Esophagus squamous epithelium (tissue), 5 donors: ENCODE data around the gene MYO1F. TPM values are rescaled to one million over a fixed set of nuclear protein-coding genes. Genes with fewer than 3 reads are reported as not detected.
"Not testable (repeated sequence)": the region's sequence is repeated elsewhere in the genome, so short reads cannot be mapped to it uniquely, and the experiment has no call there.

ENCODE experiments used
- DNase-seq: peaks from one replicate; lab custom pipeline; 2025; lab: John Stamatoyannopoulos, UW
- H3K27ac ChIP-seq, 4 donors: fragments of 200-600 bp; sonication (generic); one replicate each; pipeline ENCODE4 v1.5.1; 2016 to 2019; ENCODE audit warnings: mild to moderate bottlenecking in 1 of 4
- H3K27me3 ChIP-seq, 4 donors: fragments of 200-600 bp; sonication (generic); 1 replicate in 3 of 4; 2 replicates in 1 of 4; pipeline versions ENCODE4 v1.5.1 to v1.6.0; 2017 to 2021; ENCODE audit warnings: antibody characterized with exemption in 1 of 4
- H3K36me3 ChIP-seq, 3 donors: fragments of 200-600 bp; sonication (generic); one replicate each; pipeline ENCODE4 v1.5.1; 2016 to 2019
- H3K4me1 ChIP-seq, 3 donors: fragments of 200-600 bp; sonication (generic); one replicate each; pipeline ENCODE4 v1.5.1; 2017 to 2019
- H3K4me3 ChIP-seq, 4 donors: fragments of 200-600 bp; sonication (generic); 1 replicate in 3 of 4; 2 replicates in 1 of 4; pipeline ENCODE4 v1.5.1; 2016 to 2019; ENCODE audit warnings: mild to moderate bottlenecking in 2 of 4, moderate library complexity in 1 of 4
- H3K9me3 ChIP-seq, 3 donors: fragments of 200-600 bp; sonication (generic); one replicate each; pipeline ENCODE4 v1.5.1; 2016 to 2019
- CTCF ChIP-seq, 6 experiments: fragments of 450-650 bp in 4 of 6; fragments of 200-600 bp in 2 of 6; sonication (generic) in 2 of 6; IDR thresholded peaks; one replicate each; pipeline ENCODE4 v1.5.1; 2016 to 2019; ENCODE audit warnings: antibody characterized with exemption in 6 of 6, mild to moderate bottlenecking in 4 of 6, moderate library complexity in 4 of 6
- POLR2A ChIP-seq, 4 donors: fragments of 450-650 bp; IDR thresholded peaks; one replicate each; pipeline ENCODE4 v1.6.1; 2017; ENCODE audit warnings: antibody characterized with exemption in 4 of 4, mild to moderate bottlenecking in 4 of 4, moderate library complexity in 3 of 4
- WGBS, 2 donors: methylation state at CpG; one replicate each; pipeline ENCODE4 v1.1.5; 2018; 5-methylcytosine and 5-hydroxymethylcytosine counted together
- intact Hi-C: fragments of 100-400 bp; cut with DNase I; formaldehyde crosslinking; loops from one replicate; pipeline ENCODE4 v1.15.0; 2022
- total RNA-seq, 4 donors: library from RNA; depleted of rRNA; stranded (reverse); fragments of >200 nt; gene quantifications; one replicate each; pipeline ENCODE4 v1.1.0, GENCODE V29; 2016
- donor health status: DM: yes; HTN: yes; CAD: no.

MYO1F gene
- total RNA-seq, 4 donors from 2014 or later, result 1.6 to 14.3 (median 8.5) TPM

- 88 to 89% methylated on average over 10 to 12 of the region's 15 CpGs for WGBS, 2 donors
- Histone ChIP-seq H3K27me3 (no peaks in the 10 kb centered on the region), H3K9me3 (no peaks in the 10 kb centered on the region), H3K4me1 (peaks cover 0 to 38% (median 4%) of the 10 kb centered on the region in 3 donors), H3K27ac (peak overlapping the region in 2 of 4 donors; percentile 14 to 22), H3K4me3 (no peak overlapping the region), H3K36me3 (no peaks in the 10 kb centered on the region)
- DNase-seq, result no peak
- intact Hi-C loops, result no loop called here
- no peak for TF ChIP-seq POLR2A (IDR thresholded peaks at IDR 0.05)
These were observed 9.6 kb downstream of the MYO1F start for GRCh38 chr19:8567522-8568172.

DNA sequence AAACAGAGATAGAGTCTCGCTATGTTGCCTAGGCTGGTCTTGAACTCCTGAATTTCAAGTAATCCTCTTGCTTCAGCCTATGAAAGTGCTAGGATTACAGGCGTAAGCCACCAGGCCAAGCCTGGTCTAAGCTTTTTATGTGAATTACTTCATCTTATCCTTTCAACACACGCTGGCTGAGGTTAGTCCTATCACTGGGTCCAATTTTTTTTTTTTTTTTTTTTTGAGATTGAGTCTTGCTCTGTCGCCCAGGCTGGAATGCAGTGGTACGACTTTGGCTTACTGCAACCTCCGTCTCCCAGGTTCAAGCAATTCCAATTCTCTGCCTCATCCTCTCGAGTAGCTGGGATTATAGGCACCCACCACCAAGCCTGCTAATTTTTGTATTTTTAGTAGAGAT, 10.4 kb downstream of the MYO1F start:
- 73 to 81% methylated on average over 6 to 7 of the region's 7 CpGs for WGBS, 2 donors
- Histone ChIP-seq H3K27me3 (no peaks in the 10 kb centered on the region), H3K4me3 (no peak overlapping the region), H3K9me3 (no peaks in the 10 kb centered on the region), H3K27ac (no peak overlapping the region), H3K4me1 (peaks cover 0 to 37% (median 4%) of the 10 kb centered on the region in 3 donors), H3K36me3 (no peaks in the 10 kb centered on the region)
- no peak for DNase-seq
- intact Hi-C loops, result no loop called here
- no peak for TF ChIP-seq POLR2A (IDR thresholded peaks at IDR 0.05)

DNA sequence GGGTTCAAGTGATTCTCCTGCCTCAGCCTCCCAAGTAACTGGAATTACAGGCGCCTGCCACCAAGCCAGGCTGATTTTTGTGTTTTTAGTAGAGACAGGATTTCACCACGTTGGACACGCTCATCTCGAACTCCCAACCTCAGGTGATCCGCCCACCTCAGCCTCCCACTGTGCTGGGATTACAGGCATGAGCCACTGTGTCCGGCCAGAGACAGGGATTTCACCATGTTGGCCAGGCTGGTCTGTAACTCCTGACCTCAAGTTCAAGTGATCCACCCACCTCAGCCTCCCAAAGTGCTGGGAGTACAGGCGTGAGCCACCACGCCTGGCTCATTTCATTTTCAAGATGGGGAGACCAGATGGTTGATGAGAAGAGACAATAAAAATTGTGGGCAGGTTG, 12.4 kb downstream of the MYO1F start:
- H3K27ac ChIP-seq, result not testable (repeated sequence)
- WGBS, 2 donors, result 74 to 78% methylated on average over 3 to 8 of the region's 8 CpGs

DNA sequence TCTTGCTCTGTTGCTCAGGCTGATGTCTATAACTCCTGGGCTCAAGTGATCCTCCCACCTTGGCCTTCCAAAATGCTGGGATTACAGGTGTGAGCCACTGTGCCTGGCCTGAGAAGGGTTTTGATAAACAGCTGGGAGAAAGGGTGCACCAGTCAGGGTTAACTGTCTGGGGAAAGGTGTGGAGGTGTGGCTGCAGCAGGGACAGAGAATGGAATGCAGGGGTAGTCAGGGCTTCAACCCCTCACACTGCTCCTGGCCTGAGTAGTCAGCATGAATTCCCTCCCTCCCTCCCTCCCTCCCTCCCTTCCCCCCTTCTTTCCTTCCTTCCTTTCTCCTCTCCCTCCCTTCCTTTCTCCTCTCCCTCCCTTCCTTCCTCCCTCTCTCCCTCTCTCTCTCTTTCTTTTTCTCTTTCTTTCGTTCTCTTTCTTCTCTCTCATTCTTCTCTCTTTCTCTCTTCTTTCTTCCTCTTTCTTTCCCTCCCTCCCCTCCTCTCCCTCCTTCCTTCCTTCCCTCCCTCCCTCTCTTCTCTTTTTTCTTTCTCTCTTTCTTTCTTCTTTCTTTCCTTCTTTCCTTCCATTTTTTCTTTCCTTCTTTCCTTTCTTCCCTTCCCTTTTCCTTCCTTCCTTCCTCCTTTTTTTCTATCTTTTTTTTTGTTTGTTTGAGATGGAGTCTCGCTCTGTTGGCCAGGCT, 16.0 kb downstream of the MYO1F start:
- WGBS, 2 donors, result 71% methylated on average over 2 of the region's 2 CpGs
- intact Hi-C loops, result no loop called here
- no peak for TF ChIP-seq CTCF (IDR thresholded peaks at IDR 0.05)

More for the DNA sequence above, 12.4 kb downstream of the MYO1F start:
- H3K4me3 ChIP-seq, H3K36me3 ChIP-seq, DNase-seq, H3K9me3 ChIP-seq, intact Hi-C loops, H3K27me3 ChIP-seq: not testable (repeated sequence)
- H3K4me1 ChIP-seq, result peaks cover 0 to 20% (median 4%) of the 10 kb centered on the region in 3 donors

GRCh38 chr19:8558325-8558724, 18.9 kb downstream of the MYO1F start:
- 61 to 88% methylated on average over 2 of the region's 2 CpGs for WGBS, 2 donors
- no peak for DNase-seq
- no peak for TF ChIP-seq POLR2A (IDR thresholded peaks at IDR 0.05)
- no peak for TF ChIP-seq CTCF (IDR thresholded peaks at IDR 0.05)
- no peaks in the 10 kb centered on the region for H3K27me3 ChIP-seq
- no peak overlapping the region for H3K27ac ChIP-seq
- no peaks in the 10 kb centered on the region for H3K9me3 ChIP-seq
- no peaks in the 10 kb centered on the region for H3K4me1 ChIP-seq
- H3K4me3 ChIP-seq, result no peak overlapping the region
- intact Hi-C loops, result no loop called here
- no peaks in the 10 kb centered on the region for H3K36me3 ChIP-seq

More for the DNA sequence above, 16.0 kb downstream of the MYO1F start:
- no peaks in the 10 kb centered on the region for H3K36me3 ChIP-seq
- DNase-seq, result no peak
- no peaks in the 10 kb centered on the region for H3K4me1 ChIP-seq
- H3K9me3 ChIP-seq, result no peaks in the 10 kb centered on the region
- no peak overlapping the region for H3K27ac ChIP-seq
- H3K4me3 ChIP-seq, result no peak overlapping the region
- H3K27me3 ChIP-seq, result no peaks in the 10 kb centered on the region

GRCh38 chr19:8557642-8558238, 19.5 kb downstream of the MYO1F start:
- intact Hi-C loops, result no loop called here
- 68 to 73% methylated on average over 5 to 6 of the region's 6 CpGs for WGBS, 2 donors

GRCh38 chr19:8553729-8554128, 23.5 kb downstream of the MYO1F start:
- WGBS, 2 donors, result 92 to 94% methylated on average over 4 to 7 of the region's 7 CpGs
- H3K36me3 ChIP-seq, DNase-seq, H3K9me3 ChIP-seq, H3K4me3 ChIP-seq, intact Hi-C loops, H3K4me1 ChIP-seq, H3K27ac ChIP-seq, H3K27me3 ChIP-seq: not testable (repeated sequence)

More at GRCh38 chr19:8557642-8558238, 19.5 kb downstream of the MYO1F start:
- TF ChIP-seq CTCF (IDR thresholded peaks at IDR 0.05), result no peak
- TF ChIP-seq POLR2A (IDR thresholded peaks at IDR 0.05), result no peak
- no peak for DNase-seq
- no peak overlapping the region for H3K4me3 ChIP-seq
- no peaks in the 10 kb centered on the region for H3K4me1 ChIP-seq
- no peak overlapping the region for H3K27ac ChIP-seq
- no peaks in the 10 kb centered on the region for H3K9me3 ChIP-seq
- H3K36me3 ChIP-seq, result peaks cover 0 to 3% (median 0%) of the 10 kb centered on the region in 3 donors
- no peaks in the 10 kb centered on the region for H3K27me3 ChIP-seq
